DMS114 treated with DMSO at 0.1 percent for 48 hours (cell line): ENCODE data around the gene FOSB.

Experiments used
- DNase-seq: peaks from one replicate; lab custom pipeline; 2025; ENCODE audit not compliant: unreplicated experiment; lab: John Stamatoyannopoulos, UW

Gene FOSB

GRCh38 chr19:45467115-45467455 lies 711 bp upstream of the FOSB start:
- DNase-seq, result no peak

GRCh38 chr19:45468159-45468651 lies 409 bp downstream of the FOSB start:
- DNase-seq, result no peak

- no peak for DNase-seq
Measured at GRCh38 chr19:45468803-45469131, 971 bp downstream of the FOSB start.

GRCh38 chr19:45469132-45469944 lies 1.5 kb downstream of the FOSB start:
- peak; percentile 79 for DNase-seq

- DNase-seq, result no peak
Measured at GRCh38 chr19:45469945-45470761, 2.4 kb downstream of the FOSB start.

- no peak for DNase-seq
Measured at GRCh38 chr19:45470762-45471081, 2.9 kb downstream of the FOSB start.

- DNase-seq, result no peak
Measured at GRCh38 chr19:45471111-45471930, 3.5 kb downstream of the FOSB start.

- no peak for DNase-seq
Measured at GRCh38 chr19:45471931-45472562, 4.3 kb downstream of the FOSB start.

GRCh38 chr19:45472563-45473366 lies 5.0 kb downstream of the FOSB start:
- DNase-seq, result no peak

GRCh38 chr19:45473367-45473681 lies 5.5 kb downstream of the FOSB start:
- no peak for DNase-seq

- DNase-seq, result no peak
Measured at GRCh38 chr19:45473682-45474605, 6.1 kb downstream of the FOSB start.

GRCh38 chr19:45474606-45475521 lies 7.1 kb downstream of the FOSB start:
- no peak for DNase-seq

- DNase-seq, result no peak
Measured at GRCh38 chr19:45475537-45476291, 7.9 kb downstream of the FOSB start.

GRCh38 chr19:45476304-45476703 lies 8.5 kb downstream of the FOSB start:
- no peak for DNase-seq

GRCh38 chr19:45477186-45477585 lies 9.4 kb downstream of the FOSB start:
- no peak for DNase-seq

GRCh38 chr19:45477713-45478453 lies 10.1 kb downstream of the FOSB start:
- DNase-seq, result no peak
